Common myeloid progenitor, CD34-positive (primary cell): ENCODE measurements around the gene BAG1.

Experiments used
- CTCF ChIA-PET: fragments of 350-600 bp; sonication (Branson Sonifier 250); formaldehyde crosslinking; loops from one replicate; lab custom pipeline; 2021; ENCODE audit warnings: antibody characterized with exemption; lab: Charles Lee
- POLR2A ChIA-PET: fragments of 350-600 bp; sonication (Branson Sonifier 250); formaldehyde crosslinking; loops from one replicate; lab custom pipeline; 2021; ENCODE audit warnings: antibody characterized with exemption; lab: Charles Lee
- DNase-seq, 3 donors: peaks; one replicate each; pipeline versions ENCODE4 v3.0.0 to v3.0.0-alpha.2; 2013
- H3K27ac ChIP-seq, 2 experiments: 1 replicate in 1 of 2; 2 replicates in 1 of 2; pipeline ENCODE4 v1.7.0; 2013; ENCODE audit warnings: inconsistent platforms in 2 of 2, low read length in 2 of 2, mild to moderate bottlenecking in 2 of 2, low read depth in 1 of 2, moderate library complexity in 1 of 2; ENCODE audit not compliant: severe bottlenecking in 2 of 2, insufficient read depth in 1 of 2, poor library complexity in 1 of 2
- H3K27me3 ChIP-seq, 5 experiments: replicated peaks in 2 of 5; 1 replicate in 3 of 5; 2 replicates in 2 of 5; pipeline versions ENCODE4 v1.6.1 to v1.7.0; 2013; ENCODE audit warnings: low read length in 4 of 5, mild to moderate bottlenecking in 2 of 5, moderate library complexity in 2 of 5, inconsistent platforms in 1 of 5; ENCODE audit not compliant: insufficient read depth in 5 of 5, control insufficient read depth in 4 of 5
- H3K36me3 ChIP-seq, 4 experiments: 1 replicate in 2 of 4; 2 replicates in 2 of 4; pipeline versions ENCODE4 v1.6.1 to v1.7.0; 2013; ENCODE audit warnings: low read length in 3 of 4, control low read depth in 1 of 4, mild to moderate bottlenecking in 1 of 4; ENCODE audit not compliant: control insufficient read depth in 4 of 4, insufficient read depth in 4 of 4
- H3K4me1 ChIP-seq, 4 experiments: 1 replicate in 3 of 4; 2 replicates in 1 of 4; pipeline versions ENCODE4 v1.6.1 to v1.7.1; 2013; ENCODE audit warnings: low read length in 3 of 4, mild to moderate bottlenecking in 3 of 4, control low read depth in 1 of 4, inconsistent platforms in 1 of 4, moderate library complexity in 1 of 4; ENCODE audit not compliant: control insufficient read depth in 4 of 4, insufficient read depth in 4 of 4; ENCODE audit errors: control extremely low read depth in 1 of 4
- H3K4me3 ChIP-seq, 7 experiments: 1 replicate in 4 of 7; 2 replicates in 3 of 7; pipeline versions ENCODE4 v1.5.1 to v1.7.0; 2013; ENCODE audit warnings: mild to moderate bottlenecking in 7 of 7, low read length in 6 of 7, moderate library complexity in 6 of 7, inconsistent platforms in 2 of 7, low read depth in 2 of 7, control low read depth in 1 of 7; ENCODE audit not compliant: insufficient read depth in 4 of 7, control insufficient read depth in 1 of 7; ENCODE audit errors: extremely low read depth in 1 of 7
- H3K9me3 ChIP-seq, 5 experiments: 1 replicate in 4 of 5; 2 replicates in 1 of 5; pipeline versions ENCODE4 v1.6.1 to v1.7.1; 2013; ENCODE audit warnings: low read length in 4 of 5, mild to moderate bottlenecking in 2 of 5, inconsistent platforms in 1 of 5, low read depth in 1 of 5, moderate library complexity in 1 of 5; ENCODE audit not compliant: control insufficient read depth in 4 of 5, insufficient read depth in 2 of 5; ENCODE audit errors: control extremely low read depth in 1 of 5
- WGBS: methylation state at CpG from one replicate; pipeline ENCODE4 v1.1.5; 2013; ENCODE audit not compliant: insufficient coverage; 5-methylcytosine and 5-hydroxymethylcytosine counted together

The BAG1 gene

DNA sequence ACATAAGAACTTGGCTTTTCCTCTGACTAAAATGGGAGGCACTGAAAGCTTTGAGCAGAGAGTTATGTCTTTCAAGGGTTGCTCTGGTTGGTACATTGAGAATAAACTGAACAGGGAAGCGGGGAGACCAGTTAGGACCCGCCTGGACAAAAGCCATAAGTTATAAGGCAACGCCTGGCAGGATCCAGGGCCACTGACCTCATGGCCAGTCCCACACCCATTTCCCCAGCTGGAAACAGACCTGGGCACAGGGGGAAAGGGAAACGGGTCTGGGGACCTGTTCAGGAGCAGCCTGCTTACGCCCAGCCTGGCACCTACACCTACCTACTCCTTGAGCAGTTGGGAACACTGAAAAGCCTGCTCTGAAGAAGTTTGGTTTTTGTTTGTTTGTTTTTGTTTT lies 23.2 kb downstream of the BAG1 start:
- CTCF ChIA-PET, result interaction anchor here (0.9 to 3.6 kb wide), 7 partner anchors 8 to 62 kb away, joined by 3 to 30 read pairs (median 5); no protein-coding TSS in a partner anchor
- POLR2A ChIA-PET, result no interaction called here
- no peaks in the 10 kb centered on the region for H3K9me3 ChIP-seq

GRCh38 chr9:33239921-33240320 lies 24.6 kb downstream of the BAG1 start, which contains the start of gene SPINK4:
TSS of gene SPINK4 (plus strand) at chr9:33240167. CDS start at chr9:33240209, 42 bp downstream.
- ChIA-PET POLR2A (no interaction called here), CTCF (interaction anchor here (0.6 to 3.6 kb wide), 9 partner anchors 8 to 947 kb away, joined by 3 to 30 read pairs (median 4); no protein-coding TSS in a partner anchor)
- H3K4me3 ChIP-seq, result no peak within 1 kb of the TSS
- peaks cover 0 to 23% (median 12%) of the 10 kb centered on the region in 4 experiments for H3K4me1 ChIP-seq
- H3K27me3 ChIP-seq, result no peaks in the 10 kb centered on the region
- no peaks in the 10 kb centered on the region for H3K36me3 ChIP-seq
- no peak within 1 kb of the TSS for H3K27ac ChIP-seq
- WGBS, result 29% methylated on average over 6 of the region's 7 CpGs
- peak; percentile 93 to 98 (median 98) for DNase-seq
- H3K9me3 ChIP-seq, result no peaks in the 10 kb centered on the region

More for the DNA sequence above, 23.2 kb downstream of the BAG1 start:
- H3K4me3 ChIP-seq, result no peak overlapping the region
- no peaks in the 10 kb centered on the region for H3K27me3 ChIP-seq
- H3K4me1 ChIP-seq, result peaks cover 0 to 23% (median 12%) of the 10 kb centered on the region in 4 experiments
- H3K36me3 ChIP-seq, result no peaks in the 10 kb centered on the region
- DNase-seq, result no peak
- WGBS, result 93% methylated on average over 3 of the region's 5 CpGs
- no peak overlapping the region for H3K27ac ChIP-seq

GRCh38 chr9:33236571-33236970 lies 27.9 kb downstream of the BAG1 start:
- Histone ChIP-seq H3K27me3 (no peaks in the 10 kb centered on the region), H3K36me3 (no peaks in the 10 kb centered on the region), H3K27ac (no peak overlapping the region), H3K4me1 (peaks cover 0 to 35% (median 18%) of the 10 kb centered on the region in 4 experiments), H3K9me3 (no peaks in the 10 kb centered on the region), H3K4me3 (no peak overlapping the region)
- 86% methylated on average over 3 of the region's 3 CpGs for WGBS
- no peak for DNase-seq
- ChIA-PET CTCF (interaction anchor here (1.0 to 2.0 kb wide), 5 partner anchors 8 to 110 kb away, joined by 3 to 17 read pairs (median 3); no protein-coding TSS in a partner anchor), POLR2A (no interaction called here)

- Histone ChIP-seq H3K9me3 (no peaks in the 10 kb centered on the region), H3K27ac (no peak overlapping the region), H3K4me1 (peaks cover 0 to 22% (median 11%) of the 10 kb centered on the region in 4 experiments)
Measured at GRCh38 chr9:33234511-33235467, 29.7 kb downstream of the BAG1 start.

DNA sequence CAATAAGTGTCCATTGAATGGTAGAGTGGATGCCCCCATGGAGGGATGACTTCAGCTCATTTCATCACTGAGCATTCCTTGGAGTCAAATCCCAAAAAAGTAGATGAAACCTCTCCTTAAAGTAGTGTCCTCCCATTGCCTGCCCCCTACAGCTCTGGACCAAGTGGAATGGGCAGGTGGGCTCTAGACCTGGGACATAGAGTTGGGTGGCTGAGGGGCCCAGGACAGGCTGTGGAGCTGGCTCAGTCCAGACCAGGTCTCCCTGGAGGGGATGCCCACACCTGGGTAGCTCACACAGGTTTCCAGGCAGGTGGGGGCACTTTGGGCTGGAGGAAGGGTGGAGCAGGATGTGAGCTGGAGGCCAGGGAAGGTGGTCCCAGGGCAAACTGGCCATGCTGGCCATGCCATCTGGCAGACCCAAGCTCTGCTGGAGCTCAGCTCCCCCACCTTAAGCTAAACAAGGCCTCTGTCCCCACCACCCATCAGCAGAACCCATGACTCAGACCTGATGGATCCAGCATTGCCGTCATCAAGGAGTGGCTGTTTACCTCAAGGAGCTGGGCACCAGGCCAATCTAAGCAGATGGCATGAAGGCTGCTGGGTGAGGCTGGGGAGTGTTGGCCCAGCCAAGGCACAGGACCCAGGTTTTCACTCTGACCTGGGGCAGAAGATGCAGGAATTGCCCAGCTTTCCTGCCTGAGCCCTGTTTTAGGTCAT lies 30.7 kb downstream of the BAG1 start:
- H3K4me1 ChIP-seq, result peaks cover 0 to 12% (median 5%) of the 10 kb centered on the region in 4 experiments
- POLR2A ChIA-PET, result interaction anchor here (0.6 to 0.9 kb wide), 2 partner anchors 67 to 502 kb away, joined by 3 read pairs; partner anchors contain the start of gene B4GALT1
- WGBS, result 8% methylated on average over 1 of the region's 1 CpG
- CTCF ChIA-PET, result interaction anchor here (1.1 to 2.3 kb wide), 5 partner anchors 7 to 151 kb away, joined by 3 to 12 read pairs (median 4); partner anchors contain the start of genes BAG1 and CHMP5
- no peaks in the 10 kb centered on the region for H3K27me3 ChIP-seq
- DNase-seq, result peak; percentile 87 to 96 (median 95)
- no peak overlapping the region for H3K27ac ChIP-seq
- H3K9me3 ChIP-seq, result no peaks in the 10 kb centered on the region
- H3K4me3 ChIP-seq, result no peak overlapping the region
- no peaks in the 10 kb centered on the region for H3K36me3 ChIP-seq

More at GRCh38 chr9:33234511-33235467, 29.7 kb downstream of the BAG1 start:
- Histone ChIP-seq H3K36me3 (no peaks in the 10 kb centered on the region), H3K27me3 (no peaks in the 10 kb centered on the region), H3K4me3 (no peak overlapping the region)
- ChIA-PET POLR2A (interaction anchor here (0.6 to 0.9 kb wide), 2 partner anchors 68 to 501 kb away, joined by 3 read pairs; partner anchors contain the start of gene B4GALT1), CTCF (interaction anchor here (1.2 to 2.3 kb wide), 5 partner anchors 8 to 158 kb away, joined by 3 to 12 read pairs (median 4); partner anchors contain the start of gene SMU1)
- DNase-seq, result no peak
- WGBS, result 97% methylated on average over 7 of the region's 9 CpGs

DNA sequence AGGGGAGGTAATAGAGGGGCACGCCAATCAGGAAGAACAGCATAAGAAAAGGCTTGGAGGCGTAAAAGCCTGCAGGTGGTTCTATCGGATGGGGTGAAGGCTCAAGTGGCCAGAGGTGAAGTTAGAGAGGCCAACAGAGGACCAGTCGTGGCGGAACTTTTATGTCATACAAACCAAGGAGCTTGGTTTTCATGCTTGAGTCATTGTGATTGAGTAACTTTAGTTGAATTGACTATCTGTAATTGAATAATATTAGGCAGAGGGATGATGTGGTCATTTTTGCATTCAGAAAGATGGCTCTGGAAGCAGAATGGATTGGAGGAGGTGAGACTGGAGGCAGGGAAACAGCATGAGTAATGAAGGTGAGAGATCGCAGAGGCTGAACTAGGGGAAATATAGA lies 31.7 kb downstream of the BAG1 start:
- ChIA-PET CTCF (interaction anchor here (0.9 to 1.7 kb wide), 5 partner anchors 7 to 32 kb away, joined by 3 to 5 read pairs (median 3); partner anchors contain the start of genes BAG1, CHMP5 and SPINK4), POLR2A (no interaction called here)
- H3K36me3 ChIP-seq, result no peaks in the 10 kb centered on the region
- DNase-seq, result no peak
- peaks cover 0 to 14% (median 8%) of the 10 kb centered on the region in 4 experiments for H3K4me1 ChIP-seq
- 100% methylated on average over 6 of the region's 6 CpGs for WGBS
- no peak overlapping the region for H3K27ac ChIP-seq
- no peak overlapping the region for H3K4me3 ChIP-seq
- H3K9me3 ChIP-seq, result no peaks in the 10 kb centered on the region
- H3K27me3 ChIP-seq, result no peaks in the 10 kb centered on the region
